ENCODE data around the gene BIN2. TPM values are rescaled to one million over a fixed set of nuclear protein-coding genes. Genes with fewer than 3 reads are reported as not detected.
A peak's percentile ranks its signal among the peaks of the same experiment; 100 is the strongest.

BIN2 gene
- total and polyA plus RNA-seq, 2 of the 4 experiments (the other 2 are of a cell fraction): not detected

DNA sequence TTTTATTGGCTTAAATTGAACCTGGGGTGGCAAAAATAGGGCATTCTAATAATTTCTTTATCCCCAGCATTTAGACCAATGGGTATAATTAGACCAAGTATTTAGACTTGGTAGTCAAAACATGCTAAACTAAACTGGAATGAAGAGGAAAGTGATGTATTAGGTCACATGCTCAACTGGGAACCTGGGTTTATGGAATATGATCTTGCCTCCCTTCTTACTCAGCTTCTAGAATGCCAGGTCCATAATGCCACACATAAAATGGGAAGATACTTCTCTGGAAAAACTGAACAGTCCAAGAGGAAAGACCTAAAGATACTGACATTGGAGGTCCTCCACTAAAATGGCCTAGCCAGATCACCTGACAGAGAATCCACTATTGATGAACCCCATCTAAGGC is 6.2 kb upstream of the BIN2 start:
- no peak overlapping the region for H2AK5ac ChIP-seq (ENCODE audit: low read depth, low read length)
- no peak overlapping the region for H3K27ac ChIP-seq (ENCODE audit: insufficient read depth, low read length)
- ChIA-PET POLR2A (ENCODE audit: unreplicated experiment) (no interaction called here), CTCF (interaction anchor here (0.8 kb wide), 1 partner anchor 22 kb away, joined by 3 read pairs; no protein-coding TSS in a partner anchor)
- no peak overlapping the region for H3K56ac ChIP-seq (ENCODE audit: extremely low read depth, insufficient read depth, low read length)
- H4K8ac ChIP-seq (ENCODE audit: low read depth in 2 of 2, low read length in 2 of 2): no peak overlapping the region
- H3K9ac ChIP-seq (ENCODE audit: low read depth, low read length): no peak overlapping the region
- BruUV-seq (replicated peaks): no TSS peak
- no peaks in the 10 kb centered on the region for H3K9me3 ChIP-seq (ENCODE audit: control insufficient read depth, insufficient read depth, low read length)
- no peaks in the 10 kb centered on the region for H3K27me3 ChIP-seq (ENCODE audit: control insufficient read depth, insufficient read depth, low read length)
- no peak overlapping the region for H4K5ac ChIP-seq (ENCODE audit: low read depth, low read length)
- dilution Hi-C loops (cut with HindIII; ENCODE audit: low sequenced_read_pairs, unreplicated experiment): no loop called here
- H2AFZ ChIP-seq (replicated peaks; ENCODE audit: low read length, poor library complexity): no peak overlapping the region
- no peak overlapping the region for H2BK5ac ChIP-seq (ENCODE audit: low read depth, low read length, poor library complexity, severe bottlenecking)
- H3K4me1 ChIP-seq (ENCODE audit: control insufficient read depth, insufficient read depth, low read length): peaks cover 6% of the 10 kb centered on the region; the same call in 1 of the 2 replicates
- TF ChIP-seq SMC3 (IDR thresholded peaks at IDR 0.05; ENCODE audit: low read depth, low read length) (no peak), FOS (IDR thresholded peaks at IDR 0.05; ENCODE audit: low read depth, low read length) (no peak), BHLHE40 (IDR thresholded peaks at IDR 0.05; ENCODE audit: low read depth, low read length) (no peak), RFX5 (IDR thresholded peaks at IDR 0.05; ENCODE audit: low read depth, low read length) (no peak)
- TF ChIP-seq, protein P1, sequence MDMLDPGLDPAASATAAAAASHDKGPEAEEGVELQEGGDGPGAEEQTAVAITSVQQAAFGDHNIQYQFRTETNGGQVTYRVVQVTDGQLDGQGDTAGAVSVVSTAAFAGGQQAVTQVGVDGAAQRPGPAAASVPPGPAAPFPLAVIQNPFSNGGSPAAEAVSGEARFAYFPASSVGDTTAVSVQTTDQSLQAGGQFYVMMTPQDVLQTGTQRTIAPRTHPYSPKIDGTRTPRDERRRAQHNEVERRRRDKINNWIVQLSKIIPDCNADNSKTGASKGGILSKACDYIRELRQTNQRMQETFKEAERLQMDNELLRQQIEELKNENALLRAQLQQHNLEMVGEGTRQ (IDR thresholded peaks at IDR 0.05; ENCODE audit: low read depth, low read length): peak; percentile 38; the same call in 1 of the 2 replicates
- H2BK20ac ChIP-seq (ENCODE audit: low read depth, low read length): no peak overlapping the region
- no peak overlapping the region for H3K4me3 ChIP-seq (ENCODE audit: insufficient read depth, low read depth, low read length)
- in situ Hi-C loops (cut with MboI; ENCODE audit: low sequenced_read_pairs): no loop called here
- no peak overlapping the region for H3K4me2 ChIP-seq (ENCODE audit: low read depth, low read length)
- H4K91ac ChIP-seq (ENCODE audit: insufficient read depth, low read depth, low read length): no peak overlapping the region
- H2BK120ac ChIP-seq (ENCODE audit: low read depth, low read length): no peak overlapping the region
- intact Hi-C loops (cut with micrococcal nuclease): no loop called here
- ATAC-seq (ENCODE audit: low read depth): no peak; the same call in 1 of the 2 replicates
- peaks cover 11% of the 10 kb centered on the region; the same call in 1 of the 2 replicates for H3K9me1 ChIP-seq (ENCODE audit: insufficient read depth, low read length)
- DNase-seq: peak; percentile 37
- no peaks in the 10 kb centered on the region for H4K20me1 ChIP-seq (ENCODE audit: insufficient read depth, low read length)
- H2BK15ac ChIP-seq (ENCODE audit: low read depth, low read length): no peak overlapping the region
- no peak overlapping the region for H3K4ac ChIP-seq (ENCODE audit: low read depth, low read length)
- no peak overlapping the region for H3K18ac ChIP-seq (ENCODE audit: low read depth, low read length)
- H3K36me3 ChIP-seq (ENCODE audit: control insufficient read depth, insufficient read depth, low read length): no peaks in the 10 kb centered on the region
- H3K79me1 ChIP-seq (ENCODE audit: low read depth in 1 of 2, low read length in 2 of 2): no peaks in the 10 kb centered on the region
- no peak overlapping the region for H3K23ac ChIP-seq (ENCODE audit: low read depth, low read length)
- H3K14ac ChIP-seq (replicated peaks; ENCODE audit: low read depth, low read length): no peak overlapping the region
- H2AK9ac ChIP-seq (replicated peaks; ENCODE audit: low read depth, low read length, poor library complexity): no peak overlapping the region

Data from IMR-90 (cell line).